ENCODE data around the gene HIGD1B. TPM values are rescaled to one million over a fixed set of nuclear protein-coding genes. Genes with fewer than 3 reads are reported as not detected.
A peak's percentile ranks its signal among the peaks of the same experiment; 100 is the strongest.

Gene HIGD1B
- total and polyA plus RNA-seq, 2 of the 13 experiments (the other 11 are each of a cell fraction or from before 2014, with no cell fraction given) = not detected

- TF ChIP-seq AFF4 (CRISPR knock-in tag; IDR thresholded peaks at IDR 0.05) (no peak), ZNF337 (CRISPR knock-in tag; IDR thresholded peaks at IDR 0.05; ENCODE audit: borderline replicate concordance, low read depth) (no peak; the same call in 1 of the 2 replicates), ZNF224 (CRISPR knock-in tag; IDR thresholded peaks at IDR 0.05) (peak; percentile 30; the same call in 1 of the 2 replicates), KIAA2018 (CRISPR knock-in tag; IDR thresholded peaks at IDR 0.05; ENCODE audit: borderline replicate concordance) (no peak), ZNF691 (CRISPR knock-in tag; IDR thresholded peaks at IDR 0.05; ENCODE audit: borderline replicate concordance, low read depth) (peak; percentile 97), ZNF782 (CRISPR knock-in tag; IDR thresholded peaks at IDR 0.05; ENCODE audit: borderline replicate concordance) (peak; percentile 88; the same call in 1 of the 2 replicates), HDAC2 (CRISPR knock-in tag; IDR thresholded peaks at IDR 0.05) (peak; percentile 92), GATAD1 (CRISPR knock-in tag; IDR thresholded peaks at IDR 0.05) (peak; percentile 100), KDM5B (CRISPR knock-in tag; IDR thresholded peaks at IDR 0.05; ENCODE audit: borderline replicate concordance) (peak; percentile 92; the same call in 1 of the 2 replicates), ZNF280B (CRISPR knock-in tag; IDR thresholded peaks at IDR 0.05; ENCODE audit: borderline replicate concordance) (peak; percentile 96), ZNF33B (CRISPR knock-in tag; IDR thresholded peaks at IDR 0.05) (peak; percentile 11; the same call in 1 of the 2 replicates), ZNF282 (IDR thresholded peaks at IDR 0.05; ENCODE audit: partially characterized antibody) (no peak), CBX2 (IDR thresholded peaks at IDR 0.05; ENCODE audit: low read depth, low read length) (no peak), CBX2 (CRISPR knock-in tag; IDR thresholded peaks at IDR 0.05; ENCODE audit: low read depth) (no peak)
Observed at GRCh38 chr17:44899074-44899782, 51.5 kb downstream of the HIGD1B start, which contains the start of gene EFTUD2 (continued).

Data from HepG2 (cell line).